Choroid plexus epithelial cell (primary cell): ENCODE results near the gene DCBLD2.

Experiments
- DNase-seq: peaks from one replicate; pipeline ENCODE4 v3.0.0-alpha.2; 2010; ENCODE audit warnings: low read depth
- H3K4me3 ChIP-seq: 2 replicates; pipeline ENCODE4 v1.5.1; 2011; ENCODE audit warnings: low read depth, mild to moderate bottlenecking, control low read depth, low read length, moderate library complexity
- TF ChIP-seq, protein P1 (sequence below): conservative IDR thresholded peaks from 2 replicates; pipeline ENCODE4 v1.5.1; 2011; ENCODE audit warnings: low read depth, mild to moderate bottlenecking, control low read depth, inconsistent platforms, low read length, moderate library complexity

The DCBLD2 gene

GRCh38 chr3:98917608-98918007 is 16.1 kb upstream of the DCBLD2 start:
- DNase-seq = no peak
- TF ChIP-seq, protein P1, sequence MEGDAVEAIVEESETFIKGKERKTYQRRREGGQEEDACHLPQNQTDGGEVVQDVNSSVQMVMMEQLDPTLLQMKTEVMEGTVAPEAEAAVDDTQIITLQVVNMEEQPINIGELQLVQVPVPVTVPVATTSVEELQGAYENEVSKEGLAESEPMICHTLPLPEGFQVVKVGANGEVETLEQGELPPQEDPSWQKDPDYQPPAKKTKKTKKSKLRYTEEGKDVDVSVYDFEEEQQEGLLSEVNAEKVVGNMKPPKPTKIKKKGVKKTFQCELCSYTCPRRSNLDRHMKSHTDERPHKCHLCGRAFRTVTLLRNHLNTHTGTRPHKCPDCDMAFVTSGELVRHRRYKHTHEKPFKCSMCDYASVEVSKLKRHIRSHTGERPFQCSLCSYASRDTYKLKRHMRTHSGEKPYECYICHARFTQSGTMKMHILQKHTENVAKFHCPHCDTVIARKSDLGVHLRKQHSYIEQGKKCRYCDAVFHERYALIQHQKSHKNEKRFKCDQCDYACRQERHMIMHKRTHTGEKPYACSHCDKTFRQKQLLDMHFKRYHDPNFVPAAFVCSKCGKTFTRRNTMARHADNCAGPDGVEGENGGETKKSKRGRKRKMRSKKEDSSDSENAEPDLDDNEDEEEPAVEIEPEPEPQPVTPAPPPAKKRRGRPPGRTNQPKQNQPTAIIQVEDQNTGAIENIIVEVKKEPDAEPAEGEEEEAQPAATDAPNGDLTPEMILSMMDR = no peak
- H3K4me3 ChIP-seq = no peak overlapping the region

DNA sequence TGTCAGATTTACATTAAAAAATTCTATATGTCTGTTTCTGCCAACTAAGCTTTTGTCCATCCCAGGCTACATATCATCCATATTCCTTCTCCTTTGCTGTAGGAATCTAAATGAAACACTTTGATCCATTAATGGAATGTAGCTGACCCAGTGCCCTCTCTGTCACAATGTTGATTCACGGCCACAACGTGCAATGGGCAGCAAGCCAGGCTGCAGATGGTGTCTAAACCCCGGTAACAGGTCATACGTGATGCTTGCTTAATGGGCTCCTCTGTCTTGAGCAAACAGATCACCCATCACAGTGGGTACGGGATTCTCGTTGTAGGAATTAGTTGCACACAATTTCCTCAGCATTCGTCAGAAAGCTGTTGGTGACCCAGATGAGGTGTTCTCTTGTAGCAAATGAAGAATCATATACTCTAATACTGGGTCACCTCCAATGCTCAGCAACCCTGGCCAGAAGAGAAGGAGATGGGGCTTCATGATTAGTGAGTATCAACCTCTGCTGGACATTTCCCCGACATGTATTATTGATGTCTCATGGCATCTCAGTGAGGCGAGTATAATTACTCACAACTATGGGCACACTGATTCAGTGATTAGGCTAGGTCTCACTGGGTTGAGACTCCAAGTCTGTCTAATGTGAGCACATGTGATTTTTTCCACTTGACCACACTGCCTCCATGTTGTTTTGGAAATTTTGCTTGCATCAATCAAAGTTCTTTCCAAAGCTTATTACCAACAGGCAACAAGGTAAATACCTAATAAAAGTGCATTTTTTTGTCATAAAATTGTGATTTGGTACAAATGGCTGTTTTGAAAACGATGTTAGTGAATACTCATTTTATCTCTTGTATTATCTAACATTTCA is 12.9 kb upstream of the DCBLD2 start:
- H3K4me3 ChIP-seq = no peak overlapping the region
- DNase-seq = peak; percentile 65
- TF ChIP-seq, protein P1 = no peak

DNA sequence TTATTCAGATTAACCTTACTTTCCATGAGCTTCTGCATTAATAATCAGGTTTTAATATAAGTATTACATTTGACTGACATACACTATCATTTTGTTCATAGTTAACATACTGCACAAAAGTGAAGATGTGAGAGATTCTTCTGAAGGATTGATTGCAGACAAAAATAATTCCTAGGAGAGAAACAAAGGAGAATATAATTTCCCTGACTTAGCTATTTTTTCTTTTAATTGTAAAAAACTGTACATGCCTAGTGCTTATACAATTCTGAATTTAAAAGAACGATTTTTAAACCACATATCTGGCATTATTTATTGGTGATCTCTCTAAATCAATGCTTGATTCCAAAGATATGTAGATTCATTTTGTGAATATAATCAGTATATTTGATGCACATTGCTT is 11.0 kb upstream of the DCBLD2 start:
- TF ChIP-seq, protein P1 = no peak
- no peak overlapping the region for H3K4me3 ChIP-seq
- no peak for DNase-seq

DNA sequence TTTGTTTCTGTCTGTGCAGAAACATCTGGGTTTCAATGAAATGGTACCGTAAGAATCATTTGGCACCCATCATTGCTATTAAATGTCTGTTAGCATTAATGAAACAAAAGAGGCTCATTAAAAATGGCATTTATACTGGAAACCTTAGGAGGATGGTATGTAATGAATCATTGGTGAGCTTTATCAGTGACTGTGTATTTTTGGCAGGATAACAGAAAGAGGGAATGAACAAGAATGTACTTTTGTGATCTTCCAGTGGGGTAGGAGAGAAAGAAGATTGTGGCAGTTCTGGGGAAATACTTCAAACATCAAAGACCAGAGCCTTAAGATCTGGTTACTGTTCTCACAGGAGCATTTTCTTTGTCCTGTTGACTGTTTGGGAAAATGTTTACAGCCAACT is 4.7 kb upstream of the DCBLD2 start:
- DNase-seq = peak; percentile 92

DNA sequence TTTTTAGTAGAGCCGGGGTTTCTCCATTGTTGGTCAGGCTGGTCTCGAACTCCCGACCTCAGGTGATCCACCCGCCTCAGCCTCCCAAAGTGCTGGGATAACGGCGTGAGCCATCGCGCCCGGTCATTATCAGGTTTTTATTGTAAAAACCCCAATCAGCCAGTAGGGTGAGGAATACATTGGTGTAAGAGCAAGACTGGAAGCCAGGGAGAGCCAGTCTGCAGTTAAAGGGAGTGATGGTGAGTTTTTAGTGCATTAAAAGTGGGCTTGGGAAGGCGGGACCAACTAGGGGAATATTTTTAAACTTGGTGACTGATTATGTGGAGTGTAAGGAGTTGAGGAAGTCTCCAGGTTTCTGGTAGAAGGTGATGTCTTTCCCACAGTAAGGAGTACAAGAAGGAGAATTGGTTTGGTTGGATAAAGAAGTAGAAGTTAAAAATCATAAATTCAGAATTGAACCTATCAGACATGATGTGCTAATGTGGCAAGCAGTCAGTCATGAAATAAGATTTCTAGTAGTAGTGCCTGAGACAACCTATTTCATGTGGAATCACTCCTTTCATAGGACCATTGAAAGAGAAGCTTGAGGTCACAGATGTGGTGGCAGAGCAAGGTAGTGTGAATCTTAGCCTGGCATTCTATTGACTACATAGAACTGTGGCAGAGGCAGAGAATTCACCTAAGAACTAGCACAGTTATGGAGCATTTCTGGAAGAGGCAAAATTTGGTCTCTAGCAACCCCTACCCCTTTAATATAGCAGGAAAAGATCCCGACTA is 2.4 kb upstream of the DCBLD2 start:
- TF ChIP-seq, protein P1 = peak; percentile 27
- H3K4me3 ChIP-seq = no peak overlapping the region
- no peak for DNase-seq

More for the DNA sequence above, 4.7 kb upstream of the DCBLD2 start:
- TF ChIP-seq, protein P1 = no peak
- no peak overlapping the region for H3K4me3 ChIP-seq

- TF ChIP-seq, protein P1 = no peak
- H3K4me3 ChIP-seq = no peak overlapping the region
- no peak for DNase-seq
These were observed 1.6 kb upstream of the DCBLD2 start for GRCh38 chr3:98903099-98903498.

DNA sequence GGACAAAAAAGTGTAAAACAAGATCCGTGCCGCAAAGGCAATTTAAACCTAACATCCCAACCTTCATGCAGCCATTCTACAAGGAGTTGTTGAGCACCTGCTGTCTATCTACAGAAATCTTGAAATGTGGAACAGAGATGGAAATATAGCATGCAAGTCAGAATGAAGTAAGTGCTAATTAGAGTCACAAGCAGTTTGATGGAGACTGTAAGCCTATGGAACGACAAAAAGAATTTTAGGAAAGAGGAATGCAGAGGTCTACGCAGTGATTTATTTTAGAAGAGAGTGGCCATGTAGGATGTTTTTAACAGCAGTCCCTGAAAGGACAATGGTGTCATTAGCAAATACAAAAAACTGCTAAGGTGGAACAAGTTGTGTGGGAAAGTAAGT is 851 bp upstream of the DCBLD2 start:
- H3K4me3 ChIP-seq = peak overlapping the region; percentile 70
- TF ChIP-seq, protein P1 = no peak
- DNase-seq = no peak
